Fibroblast of skin of left quadriceps (primary cell): ENCODE results near the gene NALCN.

Source experiments
- DNase-seq, 2 experiments: peaks; one replicate each; pipeline ENCODE4 v3.0.0-alpha.2; 2013; ENCODE audit warnings: low read depth in 2 of 2

NALCN gene

GRCh38 chr13:101205408-101205807, 210.9 kb downstream of the NALCN start:
- DNase-seq, result no peak

GRCh38 chr13:101204270-101205020, 211.9 kb downstream of the NALCN start:
- DNase-seq, result no peak

DNA sequence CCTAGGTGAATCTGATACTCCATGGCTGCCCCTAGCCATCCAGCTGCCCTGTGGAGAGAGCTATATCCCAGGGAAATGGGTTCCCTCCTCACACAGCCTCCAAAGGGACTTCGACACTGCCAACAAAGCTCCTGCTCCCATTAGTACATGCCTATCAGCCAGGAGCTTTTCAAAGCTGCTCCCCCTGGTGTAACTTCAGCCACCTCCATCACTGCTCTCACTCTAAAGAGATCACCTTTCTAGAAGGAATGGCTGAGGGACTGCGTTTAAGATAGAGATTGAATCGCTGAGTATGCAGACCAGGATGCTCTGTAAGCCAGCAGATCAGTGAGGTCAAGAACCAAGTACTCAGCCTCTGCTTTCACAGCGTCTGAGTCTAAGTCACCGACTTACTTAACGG, 213.7 kb downstream of the NALCN start:
- no peak for DNase-seq

- DNase-seq, result no peak
Observed at GRCh38 chr13:101190976-101191375, 225.3 kb downstream of the NALCN start.

- no peak for DNase-seq
Observed at GRCh38 chr13:101190337-101190736, 226.0 kb downstream of the NALCN start.

- DNase-seq, result no peak
Observed at GRCh38 chr13:101185606-101186005, 230.7 kb downstream of the NALCN start.

- no peak for DNase-seq
Observed at GRCh38 chr13:101181076-101181685, 235.1 kb downstream of the NALCN start.

DNA sequence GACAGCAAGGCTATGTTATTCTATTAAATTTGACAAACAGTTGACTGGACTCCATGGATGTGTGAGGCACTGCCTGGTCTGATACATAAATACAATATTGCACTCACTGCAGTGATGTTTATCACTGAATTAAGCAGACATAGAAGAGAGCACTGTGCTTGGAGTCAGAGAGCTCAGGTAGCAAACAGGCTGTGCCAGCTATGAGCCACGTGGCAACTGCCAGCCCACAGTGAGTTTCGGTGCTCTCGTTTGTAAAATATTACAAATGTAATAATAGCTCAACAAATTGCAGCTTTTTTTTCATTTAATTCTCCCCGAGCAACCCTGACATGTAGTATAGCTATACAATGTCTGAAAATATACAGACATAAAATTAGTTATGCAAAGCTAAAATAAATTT, 237.3 kb downstream of the NALCN start:
- DNase-seq, result no peak

DNA sequence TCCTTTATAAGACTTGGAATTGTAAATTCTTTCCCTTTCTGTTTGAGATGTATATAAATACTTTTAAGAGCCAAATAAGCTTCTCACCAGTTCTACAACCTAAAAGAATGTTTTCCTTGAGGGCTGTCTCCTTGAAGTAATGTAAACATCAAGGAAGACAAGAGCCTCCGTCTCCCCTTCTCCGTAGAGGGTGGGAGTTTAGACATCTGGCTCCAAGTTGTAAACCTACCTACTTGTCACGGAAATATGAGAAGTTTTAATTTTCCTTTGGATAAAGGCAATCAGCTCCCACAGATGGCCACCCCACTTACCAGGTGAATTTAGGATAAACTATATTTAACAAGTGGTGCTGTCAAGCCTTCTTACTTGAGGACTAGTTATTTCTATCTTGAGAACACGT, 237.9 kb downstream of the NALCN start:
- no peak for DNase-seq

DNA sequence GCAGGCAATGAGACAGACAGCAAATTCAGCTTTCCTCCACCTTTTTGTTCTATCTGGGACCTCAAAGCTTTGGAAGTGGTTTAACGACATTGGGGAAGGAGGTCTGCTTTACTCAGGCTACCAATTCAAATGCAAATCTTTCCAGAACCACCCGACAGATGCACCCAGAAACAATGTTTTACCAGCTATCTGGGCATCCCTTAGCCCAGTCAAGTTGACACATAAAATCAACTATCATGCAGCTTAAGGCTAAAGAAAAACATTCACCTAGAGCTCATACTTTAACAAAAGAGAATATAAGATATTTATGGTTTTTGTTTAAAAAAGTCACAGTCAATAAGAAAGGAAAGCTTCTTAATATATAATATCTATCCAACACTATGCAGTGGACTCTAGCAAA, 246.0 kb downstream of the NALCN start:
- no peak for DNase-seq

- no peak for DNase-seq
Observed at GRCh38 chr13:101157261-101157660, 259.0 kb downstream of the NALCN start.

DNA sequence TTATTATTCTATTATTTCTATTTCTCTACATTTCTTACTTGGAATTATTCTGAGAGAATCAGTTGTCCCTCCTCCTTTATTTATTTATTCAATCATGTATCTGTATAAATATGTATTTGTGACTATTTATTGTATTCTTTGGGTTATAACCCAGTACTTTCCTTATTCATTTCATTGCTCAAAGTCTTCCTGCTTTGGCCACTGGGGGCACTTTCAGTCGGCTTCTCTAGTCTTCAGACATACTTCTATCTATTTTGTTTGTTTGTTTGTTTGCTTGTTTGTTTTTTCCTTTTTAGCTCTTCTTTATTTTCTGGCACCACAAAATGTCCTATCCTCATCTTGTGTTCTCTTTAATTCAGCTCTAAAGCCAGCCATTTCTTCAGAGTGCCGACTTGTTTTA, 260.4 kb downstream of the NALCN start:
- DNase-seq, result no peak

DNA sequence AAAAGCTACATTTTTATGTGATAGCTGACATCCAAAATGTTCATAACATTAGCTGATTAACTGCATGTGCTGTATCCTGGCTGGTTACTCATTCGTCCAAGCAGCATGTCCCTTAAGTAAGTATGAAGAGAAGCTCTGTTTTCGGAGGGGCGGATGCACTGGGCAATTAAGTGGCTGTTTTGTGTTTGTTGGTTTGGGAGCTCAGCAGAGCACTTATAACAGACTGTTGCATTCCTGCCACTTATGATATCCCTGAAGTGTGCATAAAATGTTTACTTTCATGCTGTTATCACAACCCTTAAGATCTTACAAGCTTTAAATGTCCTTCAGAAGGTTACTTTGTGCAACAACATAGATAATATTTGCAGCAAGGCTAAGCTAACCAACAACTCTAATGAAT, 264.1 kb downstream of the NALCN start:
- DNase-seq, result no peak

DNA sequence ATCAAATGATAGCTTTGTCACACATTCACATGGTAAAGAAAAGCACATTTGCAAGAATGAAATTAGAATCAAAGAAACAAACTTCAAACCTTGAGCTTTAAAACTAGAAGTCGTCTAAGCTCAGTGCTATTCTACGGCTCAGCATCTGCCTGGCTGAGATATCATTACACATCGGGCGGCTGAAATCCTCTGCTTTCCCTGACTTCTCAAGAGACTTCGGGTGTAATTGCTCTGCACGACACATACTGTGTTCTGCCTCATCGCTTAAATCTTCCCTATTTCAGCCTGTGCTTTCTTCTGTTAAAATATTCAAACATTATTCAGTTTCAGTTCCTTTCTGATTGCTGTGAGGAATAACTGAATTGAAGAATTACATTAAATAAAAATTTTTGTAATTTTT, 265.3 kb downstream of the NALCN start:
- DNase-seq, result no peak

DNA sequence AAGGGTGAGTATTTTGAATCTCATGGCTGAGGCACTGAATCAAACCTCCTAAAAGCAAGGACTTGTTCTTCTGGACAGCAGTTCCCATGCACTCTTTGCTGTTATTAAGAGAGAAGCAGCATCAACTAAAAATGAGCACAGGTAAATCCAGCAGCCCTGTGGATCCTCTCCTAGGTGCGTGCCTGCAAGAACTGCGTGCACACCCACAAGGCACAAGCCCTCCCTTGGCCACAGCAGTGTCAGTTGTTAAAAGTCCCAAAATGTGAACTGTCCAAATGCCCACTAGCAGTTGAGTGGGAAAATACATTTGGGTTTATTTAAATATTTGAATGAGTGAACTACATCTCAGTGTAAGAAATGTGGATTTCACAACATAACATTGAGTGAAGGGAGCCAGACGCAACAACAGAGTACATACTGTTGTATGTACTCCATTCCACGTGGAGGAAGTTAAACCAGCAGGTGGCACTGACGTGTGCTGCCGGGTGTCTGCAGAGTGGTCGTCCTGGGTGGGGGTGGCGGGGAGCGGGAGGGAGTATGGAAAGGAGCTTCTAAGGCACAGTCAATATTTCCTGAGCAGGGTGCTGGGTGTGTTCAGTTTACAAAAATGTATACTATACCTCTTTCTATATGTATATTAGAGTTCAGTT, 266.4 kb downstream of the NALCN start:
- peak; percentile 37 to 38 for DNase-seq

DNA sequence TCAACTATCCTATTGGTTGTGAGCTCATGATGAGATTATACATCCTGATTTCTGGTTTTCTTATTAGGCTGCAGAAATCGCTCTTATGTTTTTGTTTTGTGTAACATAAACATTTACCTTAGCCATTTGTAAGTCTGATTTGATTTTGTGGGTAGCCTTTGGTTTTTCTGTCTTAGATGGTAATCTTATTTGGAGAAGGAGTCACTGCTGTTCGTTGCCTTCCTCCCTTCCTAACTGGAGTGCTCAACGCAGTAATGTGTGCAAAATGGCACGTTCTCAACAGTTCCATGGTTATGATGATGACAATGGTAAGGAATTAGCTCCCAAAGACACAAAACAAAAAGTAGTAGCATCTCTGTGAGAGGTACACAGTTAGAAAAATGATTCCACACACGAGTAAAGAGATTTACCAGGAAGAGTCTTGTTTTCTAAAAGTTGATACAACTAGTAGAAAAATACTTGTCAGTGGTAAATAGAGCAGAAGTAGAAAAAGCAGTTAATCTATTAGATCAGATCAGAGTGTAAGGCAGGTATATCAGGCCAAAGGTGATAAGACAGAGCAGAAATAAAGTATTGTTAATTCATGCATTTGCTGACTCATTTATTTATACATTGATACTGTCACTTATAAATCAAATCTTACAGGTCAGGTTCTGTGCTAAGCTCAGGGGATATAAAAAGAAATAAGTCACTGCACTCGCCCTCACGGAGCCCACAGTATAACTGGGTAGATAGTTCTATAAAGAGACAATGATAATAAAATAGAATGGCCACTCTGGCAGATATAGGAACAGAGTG, 270.0 kb downstream of the NALCN start:
- no peak for DNase-seq

GRCh38 chr13:101144808-101145419, 271.4 kb downstream of the NALCN start:
- DNase-seq, result peak; percentile 21 to 32

- DNase-seq, result no peak
Observed at GRCh38 chr13:101140936-101141335, 275.4 kb downstream of the NALCN start.

- DNase-seq, result no peak
Observed at GRCh38 chr13:101140087-101140770, 276.1 kb downstream of the NALCN start.

DNA sequence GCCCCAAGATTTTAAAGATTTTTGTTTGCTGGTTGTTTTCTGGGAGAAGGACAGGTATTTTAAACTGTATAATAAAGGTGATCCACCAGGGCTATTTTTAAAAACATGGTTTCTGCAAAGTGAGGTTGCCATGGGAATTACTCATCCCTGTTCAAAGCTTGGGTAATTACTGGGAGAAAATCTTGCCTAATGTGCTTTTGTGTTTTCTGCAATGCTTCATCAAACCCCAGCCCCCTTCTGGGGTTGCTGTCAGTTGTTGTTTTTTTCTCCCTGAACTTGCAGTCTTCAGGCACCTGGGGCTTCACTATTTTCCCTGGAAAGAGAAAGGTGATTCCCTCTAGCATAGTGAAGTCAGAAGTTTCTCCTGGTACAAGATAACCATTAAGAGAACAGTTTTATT, 277.2 kb downstream of the NALCN start:
- DNase-seq, result no peak

GRCh38 chr13:101127741-101128353, 288.5 kb downstream of the NALCN start:
- peak; percentile 27 to 32 for DNase-seq
